GM10266 (cell line): ENCODE results near the gene TMBIM6.
A peak's percentile ranks its signal among the peaks of the same experiment; 100 is the strongest.

Experiments used
- DNase-seq: peaks from one replicate; pipeline ENCODE4 v3.0.0; 2012; ENCODE audit errors: extremely low spot score
- TF ChIP-seq, protein P1 (sequence below): IDR thresholded peaks from 2 replicates; pipeline ENCODE4 v1.5.1; 2012; ENCODE audit warnings: mild to moderate bottlenecking, low read depth; ENCODE audit not compliant: control insufficient read depth, insufficient read depth; ENCODE audit errors: missing control alignments

Gene TMBIM6

DNA sequence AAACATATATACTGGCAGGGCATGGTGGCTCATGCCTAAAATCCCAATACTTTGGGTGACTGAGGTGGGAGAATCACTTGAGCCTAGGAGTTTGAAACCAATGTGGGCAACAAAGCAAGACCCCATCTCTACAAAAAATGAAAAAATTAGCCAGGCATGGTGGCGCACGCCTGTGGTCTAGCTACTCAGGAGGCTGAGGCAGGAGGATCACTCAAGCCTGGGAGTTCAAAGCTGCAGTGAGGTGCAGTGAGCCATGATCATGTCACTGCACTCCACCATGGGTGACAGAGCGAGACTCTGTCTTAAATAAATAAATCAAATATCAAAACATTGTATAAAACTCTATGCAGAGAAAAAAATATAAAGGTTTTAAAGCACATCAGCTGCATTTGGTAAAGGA, 39.3 kb upstream of the TMBIM6 start:
- DNase-seq = no peak
- TF ChIP-seq, protein P1, sequence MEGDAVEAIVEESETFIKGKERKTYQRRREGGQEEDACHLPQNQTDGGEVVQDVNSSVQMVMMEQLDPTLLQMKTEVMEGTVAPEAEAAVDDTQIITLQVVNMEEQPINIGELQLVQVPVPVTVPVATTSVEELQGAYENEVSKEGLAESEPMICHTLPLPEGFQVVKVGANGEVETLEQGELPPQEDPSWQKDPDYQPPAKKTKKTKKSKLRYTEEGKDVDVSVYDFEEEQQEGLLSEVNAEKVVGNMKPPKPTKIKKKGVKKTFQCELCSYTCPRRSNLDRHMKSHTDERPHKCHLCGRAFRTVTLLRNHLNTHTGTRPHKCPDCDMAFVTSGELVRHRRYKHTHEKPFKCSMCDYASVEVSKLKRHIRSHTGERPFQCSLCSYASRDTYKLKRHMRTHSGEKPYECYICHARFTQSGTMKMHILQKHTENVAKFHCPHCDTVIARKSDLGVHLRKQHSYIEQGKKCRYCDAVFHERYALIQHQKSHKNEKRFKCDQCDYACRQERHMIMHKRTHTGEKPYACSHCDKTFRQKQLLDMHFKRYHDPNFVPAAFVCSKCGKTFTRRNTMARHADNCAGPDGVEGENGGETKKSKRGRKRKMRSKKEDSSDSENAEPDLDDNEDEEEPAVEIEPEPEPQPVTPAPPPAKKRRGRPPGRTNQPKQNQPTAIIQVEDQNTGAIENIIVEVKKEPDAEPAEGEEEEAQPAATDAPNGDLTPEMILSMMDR = no peak

DNA sequence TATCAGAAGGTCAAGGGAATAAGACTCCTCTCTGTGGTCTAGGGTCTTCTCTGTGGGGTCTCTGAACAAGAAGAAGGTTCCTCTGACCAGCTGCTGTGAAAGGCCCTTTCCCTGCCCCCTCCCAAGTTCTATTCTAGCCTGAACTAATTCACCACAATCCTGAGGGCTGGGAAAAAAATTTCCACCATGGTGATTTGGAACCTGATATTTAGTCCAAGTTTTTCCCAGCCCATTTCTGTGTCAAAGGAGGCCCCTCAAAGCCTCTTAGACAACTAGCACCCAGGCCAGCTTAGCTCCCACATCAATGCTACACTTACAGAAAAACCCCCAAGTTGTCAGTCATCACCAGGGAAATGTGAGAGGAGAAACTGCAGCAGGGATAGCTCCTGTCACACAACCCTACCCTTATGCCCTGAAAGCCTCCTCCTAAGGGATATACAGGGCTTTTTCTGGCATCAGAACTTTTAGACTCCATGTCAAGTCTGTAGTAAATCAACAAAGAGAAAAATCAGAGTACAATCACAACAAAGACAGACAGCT, 38.6 kb upstream of the TMBIM6 start:
- peak; percentile 34 for DNase-seq
- TF ChIP-seq, protein P1 = no peak

DNA sequence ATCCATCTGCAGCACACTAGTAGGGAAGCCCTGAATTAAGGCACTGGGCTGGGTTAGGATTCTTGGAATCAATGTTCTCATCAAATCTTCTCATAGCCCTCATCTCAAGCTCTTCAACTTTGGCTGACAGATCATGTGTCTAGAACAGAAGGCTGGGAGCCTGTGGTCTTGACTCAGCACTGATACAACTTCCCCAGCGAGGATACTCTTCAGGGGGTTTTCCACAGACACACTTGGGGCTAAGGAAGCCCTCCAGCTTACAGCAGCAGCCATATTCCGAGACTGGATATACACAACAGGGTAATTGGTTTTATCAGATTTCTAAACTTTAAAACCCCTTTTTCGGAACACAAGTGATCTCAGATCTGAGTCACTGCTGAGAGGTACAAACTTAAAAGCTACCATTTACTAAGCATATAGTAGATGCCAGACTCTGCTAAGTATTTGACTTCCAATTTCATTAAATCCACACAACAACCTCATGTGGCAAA, 37.7 kb upstream of the TMBIM6 start:
- DNase-seq = peak; percentile 66
- TF ChIP-seq, protein P1 = no peak

DNA sequence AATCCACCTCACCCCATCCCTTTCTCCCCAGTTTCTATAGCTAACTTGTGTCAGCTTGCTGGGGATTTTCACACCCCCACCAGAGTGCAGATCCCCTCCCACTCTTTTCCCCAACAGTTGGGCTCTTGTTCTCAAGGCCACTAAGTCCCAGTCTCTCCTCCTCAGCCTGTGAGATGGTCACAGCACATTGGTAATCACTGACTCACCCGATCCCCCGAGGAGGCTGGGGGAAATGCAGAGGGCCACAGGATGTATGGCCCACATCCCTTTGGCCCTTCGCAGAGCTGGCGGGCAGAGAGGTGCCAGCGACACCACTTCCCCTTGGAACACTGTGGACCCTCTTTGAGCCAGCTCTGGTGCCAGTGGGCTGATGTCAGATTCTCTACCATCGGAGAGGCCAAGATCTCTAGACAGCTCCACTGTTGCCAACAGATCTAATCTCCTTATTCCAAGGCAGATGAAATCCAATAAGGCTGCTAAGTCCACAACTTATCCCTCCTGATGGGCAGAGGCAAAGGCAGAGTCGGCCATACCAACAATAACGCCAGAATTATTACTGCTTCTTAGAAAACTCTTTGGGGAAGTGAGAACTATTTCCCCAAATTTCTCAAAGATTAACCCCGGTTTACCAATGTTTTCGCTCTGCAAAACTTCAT, 35.8 kb upstream of the TMBIM6 start:
- peak; percentile 63 for DNase-seq
- TF ChIP-seq, protein P1 = no peak

DNA sequence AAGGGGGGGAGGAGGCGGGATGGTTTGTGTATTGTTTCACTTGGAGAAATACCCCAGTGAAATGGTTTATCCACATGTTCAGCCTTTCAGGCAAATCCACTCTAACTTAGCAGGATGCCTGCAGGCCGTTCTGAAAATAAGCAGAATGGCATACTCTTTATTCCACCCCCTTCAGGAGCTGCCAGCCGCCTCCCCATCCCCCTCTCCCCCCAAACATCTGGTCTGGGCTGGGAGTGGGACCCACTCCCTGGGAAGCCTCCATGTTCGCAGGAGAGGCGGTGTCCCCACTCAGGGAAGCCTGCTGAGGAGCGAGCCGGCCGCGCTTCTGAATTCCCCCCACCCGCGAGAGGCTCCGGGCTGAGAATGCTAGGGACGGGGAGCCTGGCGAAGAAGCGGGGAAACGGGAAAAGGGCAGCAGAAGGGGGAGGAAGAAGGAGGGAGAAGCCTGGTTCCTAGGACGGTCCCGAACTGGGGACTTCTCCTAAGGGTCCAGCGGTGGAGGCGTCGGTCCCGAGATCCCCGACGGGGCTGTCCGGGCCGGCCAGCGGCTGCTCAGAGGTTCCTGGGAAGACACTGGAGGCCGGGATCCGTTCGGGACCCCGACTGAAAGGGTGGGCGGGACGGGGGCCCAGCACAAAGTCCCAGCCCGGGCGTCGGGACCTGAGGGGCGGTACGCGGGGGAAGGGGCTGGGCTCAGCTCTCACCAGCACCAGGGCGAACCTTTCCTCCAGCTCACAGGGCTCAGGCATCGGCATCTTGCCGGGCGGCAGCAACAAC, 34.8 kb upstream of the TMBIM6 start:
- TF ChIP-seq, protein P1 = no peak
- peak; percentile 21 for DNase-seq

DNA sequence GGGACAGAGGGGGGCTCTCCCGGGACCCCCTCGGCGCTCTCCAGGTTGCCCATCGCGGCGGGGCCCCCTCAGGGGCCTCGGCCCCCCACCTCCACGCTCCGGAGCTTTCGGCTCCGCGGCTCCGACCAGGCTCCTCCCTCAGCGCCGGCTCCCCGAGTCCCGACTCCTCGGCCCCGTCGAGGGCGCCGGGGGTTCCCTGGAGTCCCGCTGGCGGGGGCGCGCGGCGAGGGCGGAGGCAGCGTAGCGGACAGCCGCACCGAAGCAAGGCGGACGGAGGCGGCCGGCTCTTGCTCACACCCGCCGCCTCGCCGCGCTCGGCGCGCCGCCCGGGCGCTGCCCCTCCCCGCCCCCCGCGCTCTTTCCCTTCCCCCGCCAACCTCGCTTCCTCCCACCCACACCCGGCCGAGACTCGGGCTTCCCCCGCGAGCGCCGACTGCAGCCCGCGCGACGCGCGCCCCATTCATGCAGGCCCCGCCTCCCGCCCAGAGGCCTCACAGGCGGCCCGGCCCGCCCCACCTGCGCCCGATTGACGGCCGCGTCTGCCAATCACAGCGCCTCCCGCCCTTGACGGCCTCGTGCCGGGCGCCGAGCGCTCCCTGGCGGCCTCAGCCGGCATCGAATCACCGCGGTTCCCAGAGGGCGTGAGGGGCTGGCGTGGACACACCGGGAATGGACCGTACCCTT, 34.1 kb upstream of the TMBIM6 start, which contains the start of gene FMNL3:
Gene FMNL3 (minus strand): TSS at position 278 of the 684 bp plus-strand sequence. CDS start 225 bp downstream, at position 53.
- DNase-seq = peak; percentile 99
- TF ChIP-seq, protein P1 = peak; percentile 92
